Activated T-cell treated with anti-CD3 and anti-CD28 coated beads, Interleukin-2, amount 50 U/mL, for 48 hours (primary cell): Measurements from ENCODE around the gene CD48.
A peak's percentile ranks its signal among the peaks of the same experiment; 100 is the strongest.

ENCODE experiments used
- DNase-seq, 2 experiments: peaks; one replicate each; pipeline ENCODE4 v3.0.0-alpha.2; 2020

CD48 gene, protein sequence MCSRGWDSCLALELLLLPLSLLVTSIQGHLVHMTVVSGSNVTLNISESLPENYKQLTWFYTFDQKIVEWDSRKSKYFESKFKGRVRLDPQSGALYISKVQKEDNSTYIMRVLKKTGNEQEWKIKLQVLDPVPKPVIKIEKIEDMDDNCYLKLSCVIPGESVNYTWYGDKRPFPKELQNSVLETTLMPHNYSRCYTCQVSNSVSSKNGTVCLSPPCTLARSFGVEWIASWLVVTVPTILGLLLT

DNA sequence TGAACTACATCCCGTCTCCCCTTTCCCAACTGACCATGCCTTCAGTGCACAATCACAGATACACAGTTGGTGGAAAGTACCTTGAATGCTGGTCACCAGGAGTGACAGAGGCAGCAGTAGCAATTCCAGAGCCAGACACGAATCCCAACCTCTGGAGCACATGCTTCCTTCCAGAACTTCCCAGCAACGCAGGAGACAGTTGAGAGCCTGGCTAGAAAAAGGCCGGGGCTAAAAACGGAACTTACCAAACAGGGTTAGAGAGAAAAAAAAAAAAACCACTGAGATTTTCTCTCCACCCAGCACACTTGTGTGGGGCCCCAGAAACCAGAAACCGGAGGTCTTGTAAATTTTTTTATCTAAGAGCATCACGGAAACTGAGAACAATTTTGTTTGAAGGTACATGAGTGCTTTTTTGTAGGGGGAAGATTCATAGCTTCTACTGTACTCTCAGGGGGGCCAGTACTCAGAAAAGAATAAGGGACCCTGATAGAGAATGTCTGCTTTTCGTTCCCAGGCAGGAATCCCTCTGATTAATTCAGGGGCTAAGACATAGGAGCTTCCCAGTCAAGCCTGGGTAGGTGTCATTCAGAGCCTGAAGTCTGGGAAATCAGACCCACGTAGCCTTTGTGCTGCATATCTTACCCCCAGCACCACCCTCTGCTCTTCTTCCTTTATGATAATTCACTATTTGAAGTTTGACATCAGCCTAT is at the start of gene CD48:
TSS of gene CD48 (minus strand) at position 221 of the 710 bp plus-strand sequence. CDS start at position 162, 59 bp downstream.
- DNase-seq = peak; percentile 56 to 64

DNA sequence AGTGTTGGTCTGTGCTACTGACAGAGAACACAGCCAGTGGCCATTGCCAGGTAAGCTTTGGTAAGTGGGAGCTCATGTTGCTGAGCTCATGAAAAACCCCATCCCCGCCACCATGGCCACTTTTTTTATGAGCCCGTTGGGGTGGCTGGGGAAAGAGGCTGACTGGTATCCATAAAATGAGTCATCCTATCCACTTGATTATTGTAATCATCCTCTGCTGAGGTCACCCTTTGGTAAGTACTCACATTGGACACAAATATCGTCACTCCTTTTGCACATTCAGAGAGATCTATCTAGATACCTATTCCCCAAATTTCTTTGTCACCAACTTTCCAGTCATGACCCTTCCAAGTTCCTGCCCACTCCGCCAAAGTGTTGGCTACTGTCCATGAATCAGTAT is 49.4 kb upstream of the CD48 start:
- DNase-seq = no peak

DNA sequence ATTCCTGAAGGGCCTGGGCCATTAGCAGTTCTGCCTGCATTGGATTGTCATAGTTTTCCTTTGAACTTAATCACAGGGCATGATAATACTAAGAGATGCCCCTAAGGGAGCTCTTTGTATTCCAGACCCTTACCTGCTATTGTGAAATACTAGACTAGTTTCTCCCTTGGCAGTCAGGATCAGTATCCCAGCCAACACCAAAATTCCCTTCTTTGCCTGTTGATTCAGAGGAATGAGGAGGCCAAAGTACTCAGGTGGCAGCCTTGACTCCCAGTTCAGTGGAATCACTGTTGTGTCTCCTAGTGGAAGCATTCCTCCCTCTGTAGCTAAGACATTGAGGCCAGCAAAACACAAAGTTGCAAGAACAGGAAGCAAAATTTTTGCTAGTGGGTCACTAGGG is 48.1 kb upstream of the CD48 start:
- no peak for DNase-seq

DNA sequence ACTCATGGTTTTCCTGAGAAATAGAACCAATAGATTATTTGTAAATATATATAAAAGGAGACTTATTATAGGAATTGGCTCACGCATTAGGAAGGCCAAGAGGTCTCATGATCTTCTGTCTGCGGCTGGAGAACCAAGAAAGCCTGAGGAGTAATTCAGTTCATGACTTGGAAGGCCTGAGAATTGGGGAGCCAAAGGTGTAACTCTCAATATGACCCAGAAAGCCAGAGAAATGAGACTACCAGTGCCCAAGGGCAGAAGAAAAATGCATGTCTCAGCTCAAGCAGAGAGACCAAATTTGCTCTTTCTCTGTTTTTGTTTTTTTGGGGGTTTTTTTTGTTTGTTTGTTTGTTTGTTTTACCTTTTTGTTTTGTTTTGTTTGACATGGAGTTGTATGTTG is 46.9 kb upstream of the CD48 start:
- no peak for DNase-seq

DNA sequence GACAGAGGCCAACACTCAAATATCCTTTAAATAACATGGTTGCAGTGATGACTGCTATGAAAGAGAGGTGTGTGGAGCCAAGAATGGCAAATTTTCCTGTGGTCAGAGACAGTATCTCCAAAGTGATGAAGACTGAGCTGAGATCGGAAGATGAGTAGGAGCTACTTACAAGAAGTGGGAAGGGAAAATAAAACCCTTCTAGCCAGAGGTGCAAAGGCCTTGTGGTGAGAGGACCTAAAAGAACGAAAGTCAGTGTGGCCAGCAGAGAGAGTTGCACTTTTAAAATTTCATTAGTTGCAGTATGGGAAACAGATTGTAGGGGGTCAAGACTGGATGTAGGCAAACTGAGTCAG is 45.2 kb upstream of the CD48 start:
- no peak for DNase-seq

DNA sequence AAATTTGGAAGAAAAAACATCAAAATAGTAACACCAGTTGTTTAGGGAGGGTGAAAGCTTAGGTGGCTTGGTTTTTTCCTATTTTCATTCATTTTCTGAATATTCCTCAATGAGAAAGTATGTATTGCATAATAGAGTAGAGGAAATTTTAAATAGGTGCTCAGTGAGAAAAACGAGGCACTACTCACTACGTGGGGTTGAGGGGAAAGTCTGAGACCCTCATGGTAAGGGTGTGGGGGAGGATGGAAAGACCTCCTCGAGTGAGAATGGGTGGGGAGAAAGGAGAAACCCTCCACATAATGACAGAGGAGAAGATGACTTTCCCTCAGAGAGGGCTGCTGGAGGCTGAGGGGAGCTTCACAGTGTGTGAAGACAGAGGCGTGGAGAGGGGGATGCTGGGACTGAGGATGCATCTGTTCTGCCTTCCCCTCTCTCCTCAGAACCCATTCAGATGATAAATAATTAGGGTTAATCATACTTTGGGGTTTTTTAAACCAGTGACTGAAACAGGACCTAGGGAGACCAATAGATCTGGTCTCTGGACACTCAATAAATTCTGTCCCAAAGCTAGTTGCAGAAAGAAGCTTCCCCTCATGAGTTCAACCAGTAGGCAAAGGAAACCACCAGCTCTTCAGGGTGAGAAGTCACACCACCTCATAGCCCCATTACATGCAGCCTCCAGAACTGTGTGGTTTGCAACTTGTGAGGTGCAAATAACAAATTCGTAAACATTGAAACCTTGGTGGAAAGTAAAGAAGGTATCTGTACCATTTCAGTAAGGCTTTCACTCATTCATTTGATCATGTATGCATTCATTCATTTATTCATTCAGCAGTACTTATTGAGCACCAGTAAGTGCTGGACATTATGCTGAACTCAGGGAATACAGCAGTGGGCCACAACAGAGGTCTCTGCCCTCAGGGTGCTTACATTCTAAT is 44.6 kb upstream of the CD48 start:
- DNase-seq = no peak

DNA sequence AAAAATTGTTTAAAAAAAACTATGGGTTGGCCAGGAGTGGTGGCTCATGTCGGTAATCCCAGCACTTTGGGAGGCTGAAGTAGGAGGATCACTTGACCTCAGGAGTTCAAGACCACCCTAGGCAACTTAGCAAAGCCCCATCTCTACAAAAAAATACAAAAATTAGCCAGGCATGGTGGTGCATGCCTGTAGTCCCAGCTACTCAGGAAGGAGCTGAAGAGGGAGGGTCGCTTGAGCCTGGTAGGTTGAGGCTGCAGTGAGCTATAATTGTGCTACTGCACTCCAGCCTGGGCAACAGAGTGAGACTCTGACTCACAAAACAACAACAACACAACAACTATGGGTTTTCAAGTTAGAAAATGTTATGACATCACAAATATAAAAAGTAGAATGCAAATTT is 43.8 kb upstream of the CD48 start:
- DNase-seq = no peak

DNA sequence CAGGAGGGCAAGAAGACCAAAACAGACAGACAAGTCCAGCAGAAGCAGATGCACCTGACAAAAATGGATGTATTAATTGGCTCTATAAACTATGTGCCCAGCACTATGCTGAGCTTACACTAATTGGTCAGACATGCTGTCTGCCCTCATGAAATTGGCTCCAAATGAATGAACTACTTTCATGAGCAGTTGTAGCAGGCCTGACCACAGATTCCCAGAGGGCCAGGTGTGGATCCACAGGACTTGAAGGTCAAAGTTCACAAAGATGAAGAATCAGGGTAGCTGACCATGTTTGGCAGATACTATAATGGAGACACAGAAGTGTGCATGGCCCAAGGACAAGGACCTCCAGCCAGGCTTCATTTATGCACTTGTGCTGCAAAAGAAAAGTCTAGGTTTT is 42.0 kb upstream of the CD48 start:
- DNase-seq = no peak

DNA sequence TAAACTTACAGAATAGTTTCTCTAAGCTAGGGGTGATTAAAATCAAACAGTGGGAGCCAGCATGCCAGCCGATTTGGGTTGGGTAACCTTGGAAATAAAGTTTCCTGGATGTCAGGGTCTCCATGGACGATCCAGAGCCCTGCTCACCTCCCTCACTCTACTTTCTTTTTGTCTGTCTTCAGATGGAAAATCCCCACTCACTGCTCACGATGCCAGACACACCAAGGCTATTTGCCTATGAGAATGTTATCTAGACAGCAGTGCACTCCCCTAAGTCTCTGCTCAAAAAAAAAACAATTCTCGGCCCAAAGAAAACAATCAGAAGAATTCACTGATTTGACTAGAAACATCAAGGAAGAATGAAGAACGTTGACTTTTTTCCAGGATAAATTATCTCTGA is 41.3 kb upstream of the CD48 start:
- no peak for DNase-seq

DNA sequence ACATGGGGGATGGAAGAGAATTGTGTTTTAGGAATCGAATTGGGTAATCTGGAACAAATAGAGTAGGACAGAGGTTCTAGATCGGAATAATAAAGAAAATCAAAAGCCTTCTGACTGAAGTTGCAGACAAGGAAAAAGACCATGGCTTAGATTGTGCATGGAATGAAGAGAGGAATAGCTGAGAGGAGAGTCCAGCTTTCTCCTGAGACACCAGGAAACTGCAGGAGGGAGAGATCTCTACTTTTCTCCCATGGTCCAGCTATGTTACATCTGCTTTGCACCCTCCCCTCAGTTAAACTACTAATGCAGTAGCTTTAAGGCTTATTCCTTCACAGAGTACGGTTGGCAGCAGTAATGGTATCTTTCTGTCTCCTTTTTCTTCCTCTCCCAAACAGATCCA is 40.8 kb upstream of the CD48 start:
- DNase-seq = no peak

DNA sequence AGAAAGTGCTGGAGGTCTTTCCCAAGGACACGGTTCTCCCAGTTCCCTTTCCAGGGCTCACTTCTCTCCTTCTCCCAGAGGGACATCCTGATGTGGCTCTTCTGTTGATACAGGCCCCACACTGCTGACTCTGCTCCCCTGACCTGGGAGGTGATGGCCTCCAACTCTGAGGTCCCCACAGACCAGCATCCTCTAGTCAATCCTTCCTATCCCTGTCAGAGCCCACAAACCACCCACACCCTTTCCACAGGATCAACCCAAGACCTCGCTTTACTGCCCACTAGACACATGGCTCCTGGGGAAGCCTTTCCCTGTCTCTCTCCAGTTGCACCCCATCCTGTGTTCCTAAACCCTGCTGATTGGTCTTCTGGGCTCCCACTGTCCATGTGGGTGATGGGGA is 39.0 kb upstream of the CD48 start:
- no peak for DNase-seq

DNA sequence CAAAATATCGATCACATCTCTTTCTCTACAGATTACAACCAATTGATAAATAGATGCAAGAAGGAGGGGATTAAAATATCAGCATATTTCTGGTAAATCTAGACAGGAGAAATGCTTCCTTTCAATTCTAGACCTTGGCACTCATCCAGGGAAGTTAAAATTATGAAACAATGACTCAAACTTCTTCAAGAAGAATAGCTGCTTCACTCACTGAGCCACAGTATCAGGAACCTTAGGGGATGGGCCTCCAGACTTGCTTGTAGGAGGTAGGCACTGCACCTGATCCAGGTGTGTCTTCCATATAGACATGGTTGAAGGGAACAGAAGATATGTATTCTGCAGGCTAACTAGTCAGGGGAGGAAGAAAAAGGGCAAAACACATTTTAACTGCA is 37.3 kb upstream of the CD48 start:
- DNase-seq = no peak

DNA sequence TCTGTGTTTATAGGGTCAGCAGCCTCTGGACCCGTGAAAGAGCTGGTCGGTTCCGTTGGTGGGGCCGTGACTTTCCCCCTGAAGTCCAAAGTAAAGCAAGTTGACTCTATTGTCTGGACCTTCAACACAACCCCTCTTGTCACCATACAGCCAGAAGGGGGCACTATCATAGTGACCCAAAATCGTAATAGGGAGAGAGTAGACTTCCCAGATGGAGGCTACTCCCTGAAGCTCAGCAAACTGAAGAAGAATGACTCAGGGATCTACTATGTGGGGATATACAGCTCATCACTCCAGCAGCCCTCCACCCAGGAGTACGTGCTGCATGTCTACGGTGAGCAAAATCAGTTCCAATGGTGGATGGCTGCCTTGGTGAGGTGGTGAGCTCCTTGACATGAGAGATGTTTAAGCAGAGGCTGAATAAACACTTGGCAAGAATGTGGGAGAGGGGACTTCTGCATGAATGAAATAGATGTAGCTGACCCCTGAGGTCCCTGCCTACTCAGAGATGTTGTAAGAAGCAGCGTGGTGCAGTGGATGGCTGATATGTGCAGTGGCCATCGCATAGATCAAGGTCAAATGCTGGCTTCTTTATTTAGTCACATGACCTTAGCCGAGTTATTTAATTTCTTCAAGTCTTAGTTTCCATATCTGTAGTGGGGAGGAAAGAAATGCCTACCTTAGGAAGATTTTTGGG is 36.7 kb upstream of the CD48 start:
- DNase-seq = no peak

DNA sequence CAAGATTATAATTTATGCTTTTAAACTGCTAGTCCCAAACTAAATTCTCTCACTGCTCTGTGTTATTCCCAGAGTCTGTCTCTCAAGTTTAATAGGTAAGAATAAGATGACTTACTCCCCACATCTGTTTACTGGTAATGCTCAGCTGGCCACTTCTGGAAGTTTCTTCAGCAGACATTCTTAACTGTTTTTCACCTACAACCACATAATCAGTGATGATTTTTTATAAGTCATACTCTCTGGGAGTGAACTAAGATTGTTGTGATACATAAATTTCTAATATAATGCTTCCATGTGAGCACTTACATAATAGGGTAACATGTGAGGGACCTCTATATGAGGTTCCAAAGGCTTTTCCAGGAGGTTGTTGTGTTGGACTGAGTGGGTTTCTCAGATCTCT is 36.1 kb upstream of the CD48 start:
- no peak for DNase-seq

DNA sequence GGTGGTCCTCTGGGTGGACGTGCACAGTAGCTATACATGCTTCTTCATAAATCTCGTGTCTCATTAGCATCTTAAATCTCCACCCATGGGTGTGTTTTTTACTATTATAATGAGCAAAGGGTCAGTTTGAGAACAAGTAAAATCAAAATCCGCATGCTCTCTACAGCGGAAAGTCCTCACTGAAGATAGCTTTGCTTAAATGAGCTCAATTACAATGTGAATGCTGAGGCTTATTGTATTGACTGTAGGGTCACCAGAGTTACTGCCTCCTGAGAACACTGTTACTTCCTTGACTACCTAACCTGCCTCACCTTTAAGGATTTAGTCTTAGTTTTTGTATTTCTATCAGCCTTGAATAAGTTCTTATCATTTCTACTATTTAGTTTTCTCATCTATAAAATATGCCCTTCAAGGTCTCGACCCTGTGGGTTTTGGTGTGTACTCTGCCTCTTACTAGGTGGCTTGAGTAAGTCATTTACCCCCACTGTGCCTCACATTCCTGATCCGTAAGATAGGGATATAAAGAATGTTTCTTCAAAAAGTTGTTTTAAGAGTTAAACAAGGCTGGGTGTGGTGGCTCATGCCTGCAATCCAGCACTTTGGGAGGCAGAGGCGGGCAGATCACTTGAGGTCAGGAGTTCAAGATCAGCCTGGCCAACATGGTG is 35.3 kb upstream of the CD48 start:
- DNase-seq = no peak

DNA sequence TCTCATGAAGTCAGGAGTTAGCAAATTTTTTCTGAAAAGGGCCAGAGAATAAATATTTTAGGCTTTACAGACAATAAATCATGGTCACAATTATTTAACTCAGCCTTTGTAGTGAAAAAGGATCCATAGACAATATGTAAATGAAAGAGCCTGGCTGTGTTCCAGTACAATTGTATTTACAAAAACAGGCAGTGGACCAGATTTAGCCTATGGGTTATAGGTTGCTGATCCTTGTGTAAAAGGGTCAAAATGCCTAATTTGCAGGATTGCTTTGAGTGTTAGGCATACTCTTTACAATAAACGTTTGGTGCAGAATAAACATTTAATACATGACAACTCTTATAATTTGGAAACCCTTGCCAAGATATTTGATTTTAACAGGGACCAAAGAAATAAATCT is 33.9 kb upstream of the CD48 start:
- no peak for DNase-seq

DNA sequence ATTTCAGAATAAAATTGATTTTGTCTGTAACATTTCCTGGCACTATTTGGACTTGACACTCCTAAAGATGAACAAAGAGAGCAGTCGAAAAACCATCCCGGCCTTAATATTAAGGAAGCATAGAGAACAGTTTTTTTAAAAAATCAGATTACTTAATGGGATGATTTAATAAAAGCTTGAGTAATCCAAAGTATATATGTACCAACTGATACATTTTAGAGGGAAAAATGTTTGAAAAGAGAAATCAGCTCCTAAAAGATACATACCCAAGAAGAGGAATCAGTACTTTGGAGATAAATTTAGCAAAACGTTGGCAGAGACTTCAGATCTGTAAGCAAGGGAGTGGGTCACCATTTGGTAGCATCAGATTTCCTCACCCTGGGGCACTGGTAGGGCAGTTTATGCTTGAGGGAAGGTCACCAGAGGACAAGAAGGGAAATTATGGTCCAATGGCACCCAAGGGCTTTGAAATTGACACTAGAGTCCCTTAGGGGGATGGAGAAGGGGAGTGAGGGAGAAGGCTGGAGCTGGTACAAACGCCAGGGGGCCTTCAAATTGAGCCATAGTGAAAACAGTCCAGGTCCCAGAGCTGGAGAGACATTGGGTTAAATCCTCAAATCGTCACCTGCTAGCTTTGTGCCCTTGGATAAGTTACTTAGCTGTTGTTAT is 33.4 kb upstream of the CD48 start:
- no peak for DNase-seq

DNA sequence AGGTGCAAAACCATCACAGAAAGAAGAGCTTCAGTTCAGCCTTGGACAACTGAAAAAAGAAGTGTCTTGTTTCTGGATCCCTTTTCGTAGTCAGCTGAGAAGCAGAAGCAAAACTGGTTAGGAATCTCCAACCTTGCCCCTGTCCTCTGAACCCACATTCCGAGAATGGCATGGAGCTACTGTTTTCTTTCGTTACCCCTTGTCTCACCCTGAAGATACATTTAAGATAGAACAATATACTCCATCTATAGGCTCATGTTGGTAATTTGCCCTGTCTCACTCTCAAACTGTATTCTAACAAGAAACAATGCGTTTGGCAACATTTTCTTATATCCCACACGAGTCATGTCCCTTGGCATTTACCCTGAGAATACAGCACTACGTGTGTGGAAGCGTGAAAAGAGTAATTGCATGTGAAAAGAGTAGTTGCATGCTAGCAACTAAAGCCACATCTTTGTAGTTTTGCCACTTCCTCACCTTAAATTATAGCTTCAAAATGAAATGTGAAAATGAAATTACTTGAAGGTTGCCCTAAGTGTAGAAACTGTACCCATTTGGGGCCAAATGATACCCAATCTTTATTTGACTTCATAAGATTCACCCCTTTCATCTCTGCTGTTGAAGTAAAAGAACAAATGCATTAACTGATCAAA is 32.7 kb upstream of the CD48 start:
- DNase-seq = no peak

DNA sequence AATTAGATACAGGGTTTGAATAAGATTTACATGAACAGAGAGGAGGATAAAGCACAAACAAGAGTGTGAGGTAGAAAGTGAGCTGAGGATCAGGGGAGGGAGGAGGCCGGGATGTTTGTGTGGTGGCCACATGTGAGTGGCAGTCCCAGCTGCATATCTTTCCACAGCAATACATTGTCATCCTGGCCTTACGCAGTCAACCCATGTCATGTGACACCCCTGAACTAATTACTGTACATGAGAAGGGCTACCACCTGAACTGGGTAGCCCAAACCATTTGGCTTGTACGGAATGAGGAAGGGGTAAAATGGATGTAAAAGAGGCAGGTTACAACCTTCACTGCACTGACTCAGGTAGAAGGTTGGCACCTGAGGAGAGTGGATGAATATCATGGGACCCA is 31.6 kb upstream of the CD48 start:
- no peak for DNase-seq

DNA sequence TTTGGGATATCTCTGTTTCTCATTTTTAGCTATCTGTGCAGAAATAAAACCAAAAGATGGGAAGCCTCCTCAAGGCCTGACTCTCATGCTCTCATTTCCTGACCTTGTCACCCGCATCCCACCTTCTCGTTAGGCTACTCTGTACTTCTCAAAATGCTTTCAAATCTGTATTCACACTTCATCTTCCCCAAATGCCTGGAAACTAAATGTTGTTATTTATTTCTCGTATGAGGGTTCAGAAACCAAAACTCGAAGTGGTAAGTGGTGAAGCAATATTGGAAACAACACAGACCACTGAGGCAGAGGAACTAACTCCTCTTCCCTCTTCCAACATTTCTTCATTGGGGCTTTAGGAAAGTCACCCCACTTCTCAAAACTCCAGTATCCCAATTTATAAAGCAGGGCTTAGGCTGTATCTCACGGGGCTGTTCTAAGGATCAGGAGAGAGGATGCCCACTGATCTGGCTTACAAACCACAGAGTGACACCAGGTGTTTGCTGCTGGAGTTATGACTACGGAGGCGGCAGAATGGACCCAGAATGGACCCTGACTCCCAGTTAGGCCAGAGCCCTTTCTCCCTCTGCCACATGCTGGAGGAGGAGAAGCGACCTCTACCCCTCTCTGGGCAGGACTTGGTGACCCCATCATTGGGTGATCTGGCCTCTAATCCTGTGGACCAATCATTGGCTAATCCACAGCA is 31.0 kb upstream of the CD48 start:
- no peak for DNase-seq
